Measurements from ENCODE around the gene CREB3L2.

DNA sequence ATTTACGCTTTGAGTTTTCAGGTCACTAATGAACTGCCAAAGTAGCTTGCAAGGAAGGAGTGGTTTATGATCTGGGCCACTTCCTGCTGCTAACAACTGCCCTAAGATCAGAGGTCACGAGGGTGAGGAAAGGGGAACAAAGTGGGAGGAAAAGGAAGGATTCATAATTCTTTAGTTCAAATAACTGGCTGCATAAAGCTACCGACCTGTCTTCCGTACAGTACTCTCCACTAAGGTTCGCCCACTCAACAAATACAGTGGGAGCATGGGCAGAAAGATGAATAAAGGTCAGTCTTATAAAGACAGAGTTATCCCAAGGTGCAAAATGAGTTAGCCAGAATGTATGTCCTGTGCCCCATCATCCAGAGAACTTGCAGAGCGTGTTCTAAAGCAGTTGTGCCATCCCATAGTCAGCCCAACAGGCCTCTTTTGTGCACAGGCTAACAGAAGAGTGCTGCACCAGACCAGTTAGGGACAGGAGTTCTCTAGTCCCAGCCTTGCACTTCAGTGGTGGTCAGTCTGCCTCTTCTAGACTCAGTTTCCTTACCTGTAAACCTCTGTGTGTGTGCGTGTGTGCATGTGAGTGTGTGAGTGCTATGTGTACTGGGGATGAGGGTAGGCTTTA, 65.9 kb downstream of the CREB3L2 start:
- no peak for TF ChIP-seq EZH2phosphoT487 (IDR thresholded peaks at IDR 0.05; ENCODE audit: borderline replicate concordance, low read depth, low read length)
- TF ChIP-seq, protein P1, sequence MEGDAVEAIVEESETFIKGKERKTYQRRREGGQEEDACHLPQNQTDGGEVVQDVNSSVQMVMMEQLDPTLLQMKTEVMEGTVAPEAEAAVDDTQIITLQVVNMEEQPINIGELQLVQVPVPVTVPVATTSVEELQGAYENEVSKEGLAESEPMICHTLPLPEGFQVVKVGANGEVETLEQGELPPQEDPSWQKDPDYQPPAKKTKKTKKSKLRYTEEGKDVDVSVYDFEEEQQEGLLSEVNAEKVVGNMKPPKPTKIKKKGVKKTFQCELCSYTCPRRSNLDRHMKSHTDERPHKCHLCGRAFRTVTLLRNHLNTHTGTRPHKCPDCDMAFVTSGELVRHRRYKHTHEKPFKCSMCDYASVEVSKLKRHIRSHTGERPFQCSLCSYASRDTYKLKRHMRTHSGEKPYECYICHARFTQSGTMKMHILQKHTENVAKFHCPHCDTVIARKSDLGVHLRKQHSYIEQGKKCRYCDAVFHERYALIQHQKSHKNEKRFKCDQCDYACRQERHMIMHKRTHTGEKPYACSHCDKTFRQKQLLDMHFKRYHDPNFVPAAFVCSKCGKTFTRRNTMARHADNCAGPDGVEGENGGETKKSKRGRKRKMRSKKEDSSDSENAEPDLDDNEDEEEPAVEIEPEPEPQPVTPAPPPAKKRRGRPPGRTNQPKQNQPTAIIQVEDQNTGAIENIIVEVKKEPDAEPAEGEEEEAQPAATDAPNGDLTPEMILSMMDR (conservative IDR thresholded peaks at IDR 0.05; ENCODE audit: low read length) = no peak

All from OCI-LY7 (cell line).